ENCODE data around the gene DNAJA4. TPM values are rescaled to one million over a fixed set of nuclear protein-coding genes. Genes with fewer than 3 reads are reported as not detected.

The DNAJA4 gene
- total and polyA plus RNA-seq, 2 of the 13 experiments (the other 11 are each of a cell fraction or from before 2014, with no cell fraction given) = not detected

DNA sequence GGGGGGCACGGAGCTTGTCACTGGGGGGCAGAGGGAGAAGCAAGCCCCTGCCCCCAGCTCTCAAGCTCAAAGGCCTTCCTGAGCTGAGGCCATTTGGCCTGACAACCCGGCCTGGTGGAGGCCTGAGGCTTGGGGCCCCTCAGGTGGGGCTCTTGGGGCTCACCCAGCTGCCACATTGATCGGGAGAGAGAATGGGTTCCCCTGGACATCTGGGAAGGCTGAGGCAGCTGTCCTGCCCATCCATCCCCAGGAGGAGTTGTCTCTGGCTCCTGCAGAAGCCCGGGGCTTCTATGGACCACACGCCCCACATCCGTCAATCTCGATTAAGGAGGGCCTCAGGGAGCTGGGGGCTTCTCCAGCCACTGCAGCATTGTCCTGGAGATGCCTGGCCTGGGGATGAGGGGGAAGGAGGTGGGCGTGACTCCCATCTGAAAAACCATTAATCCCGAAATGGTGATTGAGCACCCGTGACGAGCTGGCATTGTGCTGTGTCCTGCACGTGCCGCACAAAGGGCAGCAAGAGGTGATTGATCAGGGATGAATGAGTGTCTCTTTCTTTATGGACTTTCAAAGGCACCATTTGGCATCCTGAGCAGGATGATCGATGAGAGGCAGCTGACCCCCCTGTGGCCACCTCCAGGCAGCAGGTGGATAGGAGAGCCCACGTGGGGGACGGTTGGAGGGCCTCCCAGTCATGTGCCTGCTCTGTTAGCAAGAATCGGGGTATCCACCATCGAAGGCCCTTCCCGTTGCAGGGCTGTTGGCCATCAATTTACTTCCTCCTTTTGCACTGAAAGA lies 58.6 kb downstream of the DNAJA4 start:
- no peak overlapping the region for H3K9ac ChIP-seq (ENCODE audit: insufficient read depth, low read depth, low read length)
- H2AFZ ChIP-seq (ENCODE audit: low read length) = no peak overlapping the region
- H3K4me3 ChIP-seq (replicated peaks in 1 of 3; ENCODE audit: insufficient read depth in 1 of 3, low read depth in 2 of 3, low read length in 3 of 3) = no peak overlapping the region
- FAIRE-seq = no peak
- no peak for ATAC-seq
- ChIA-PET CTCF (ENCODE audit: low intra/inter-chr PET ratio, low total read pairs) (no interaction called here), POLR2A (no interaction called here)
- H3K36me3 ChIP-seq (replicated peaks in 1 of 2; ENCODE audit: control insufficient read depth in 1 of 2, insufficient read depth in 2 of 2, low read length in 2 of 2) = no peaks in the 10 kb centered on the region
- no peaks in the 10 kb centered on the region for H4K20me1 ChIP-seq (ENCODE audit: insufficient read depth, low read length)
- no peaks in the 10 kb centered on the region for H3K79me2 ChIP-seq (ENCODE audit: insufficient read depth, low read length)
- in situ Hi-C loops (cut with HindIII; ENCODE audit: extremely low pct_ligation_motif_present, low pct_unique_long_range_greater_than_20kb) (no loop called here), intact Hi-C loops (cut with micrococcal nuclease; ENCODE audit: unreplicated experiment) (no loop called here)
- H3K4me1 ChIP-seq (ENCODE audit: insufficient read depth, low read length) = 0 out of 2 replicates have a peak, but pooled peaks cover 6% of the 10 kb centered on the region
- 55% methylated on average over 13 of the region's 19 CpGs for WGBS (ENCODE audit: low lambda C conversion rate)
- peaks cover 2 to 24% of the 10 kb centered on the region in 2 experiments; a peak in 2 of 5 replicates for H3K27me3 ChIP-seq (ENCODE audit: control insufficient read depth in 1 of 2, insufficient read depth in 2 of 2, low read length in 2 of 2)
- no TSS peak for BruUV-seq (replicated peaks)
- no peak overlapping the region for H3K27ac ChIP-seq (ENCODE audit: extremely low read length, insufficient read depth, low read length)
- no peak for TF ChIP-seq KLF6 (CRISPR knock-in tag; IDR thresholded peaks at IDR 0.05)
- TF ChIP-seq, protein P1, sequence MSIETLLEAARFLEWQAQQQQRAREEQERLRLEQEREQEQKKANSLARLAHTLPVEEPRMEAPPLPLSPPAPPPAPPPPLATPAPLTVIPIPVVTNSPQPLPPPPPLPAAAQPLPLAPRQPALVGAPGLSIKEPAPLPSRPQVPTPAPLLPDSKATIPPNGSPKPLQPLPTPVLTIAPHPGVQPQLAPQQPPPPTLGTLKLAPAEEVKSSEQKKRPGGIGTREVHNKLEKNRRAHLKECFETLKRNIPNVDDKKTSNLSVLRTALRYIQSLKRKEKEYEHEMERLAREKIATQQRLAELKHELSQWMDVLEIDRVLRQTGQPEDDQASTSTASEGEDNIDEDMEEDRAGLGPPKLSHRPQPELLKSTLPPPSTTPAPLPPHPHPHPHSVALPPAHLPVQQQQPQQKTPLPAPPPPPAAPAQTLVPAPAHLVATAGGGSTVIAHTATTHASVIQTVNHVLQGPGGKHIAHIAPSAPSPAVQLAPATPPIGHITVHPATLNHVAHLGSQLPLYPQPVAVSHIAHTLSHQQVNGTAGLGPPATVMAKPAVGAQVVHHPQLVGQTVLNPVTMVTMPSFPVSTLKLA (IDR thresholded peaks at IDR 0.05) = peak; percentile 30; the same call in 1 of the 2 replicates
- no peak for DNase-seq (ENCODE audit: low spot score)
- H3K4me2 ChIP-seq (ENCODE audit: low read depth, low read length) = no peak overlapping the region; the same call in 1 of the 2 replicates
- no peaks in the 10 kb centered on the region for H3K9me3 ChIP-seq (ENCODE audit: low read length)

DNA sequence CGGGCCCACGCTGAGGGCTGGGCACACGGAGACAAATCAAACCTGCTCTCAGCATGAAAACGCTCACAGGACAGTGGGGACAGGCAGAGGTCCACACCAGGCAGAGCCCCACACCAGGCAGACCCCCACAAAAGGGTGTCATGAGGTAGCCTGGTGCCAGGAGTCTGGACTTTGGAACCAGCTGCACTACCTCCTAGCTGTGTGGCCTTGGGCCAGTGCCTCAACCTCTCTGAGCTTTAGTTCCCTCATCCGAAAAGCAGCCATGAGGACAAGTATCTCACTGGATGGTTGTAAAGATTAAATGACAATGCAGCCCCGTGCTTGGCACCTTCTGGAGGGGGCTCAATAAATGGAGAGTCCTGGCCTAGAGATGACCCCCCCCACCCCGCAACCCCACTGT lies 59.3 kb downstream of the DNAJA4 start:
- no peaks in the 10 kb centered on the region for H3K79me2 ChIP-seq (ENCODE audit: insufficient read depth, low read length)
- BruUV-seq (replicated peaks) = no TSS peak
- H2AFZ ChIP-seq (ENCODE audit: low read length) = no peak overlapping the region
- H3K4me1 ChIP-seq (ENCODE audit: insufficient read depth, low read length) = 0 out of 2 replicates have a peak, but pooled peaks cover 6% of the 10 kb centered on the region
- DNase-seq (ENCODE audit: low spot score) (no peak), FAIRE-seq (no peak), ATAC-seq (no peak)
- intact Hi-C loops (cut with micrococcal nuclease; ENCODE audit: unreplicated experiment) = no loop called here
- 55% methylated on average over 3 of the region's 7 CpGs for WGBS (ENCODE audit: low lambda C conversion rate)
- TF ChIP-seq NCOA2 (CRISPR knock-in tag; IDR thresholded peaks at IDR 0.05) = no peak
- peak; percentile 96 for TF ChIP-seq ZNF768 (CRISPR knock-in tag; IDR thresholded peaks at IDR 0.05)
- H4K20me1 ChIP-seq (ENCODE audit: insufficient read depth, low read length) = no peaks in the 10 kb centered on the region
- no peaks in the 10 kb centered on the region for H3K9me3 ChIP-seq (ENCODE audit: low read length)
- ChIA-PET POLR2A (no interaction called here), CTCF (ENCODE audit: low intra/inter-chr PET ratio, low total read pairs) (no interaction called here)
- no peak overlapping the region for H3K4me2 ChIP-seq (ENCODE audit: low read depth, low read length)
- in situ Hi-C loops (cut with HindIII; ENCODE audit: extremely low pct_ligation_motif_present, low pct_unique_long_range_greater_than_20kb) = no loop called here
- H3K9ac ChIP-seq (ENCODE audit: insufficient read depth, low read depth, low read length) = no peak overlapping the region
- no peak overlapping the region for H3K27ac ChIP-seq (ENCODE audit: extremely low read length, insufficient read depth, low read length)
- no peaks in the 10 kb centered on the region for H3K36me3 ChIP-seq (replicated peaks in 1 of 2; ENCODE audit: control insufficient read depth in 1 of 2, insufficient read depth in 2 of 2, low read length in 2 of 2)
- no peak overlapping the region for H3K4me3 ChIP-seq (replicated peaks in 1 of 3; ENCODE audit: insufficient read depth in 1 of 3, low read depth in 2 of 3, low read length in 3 of 3)
- H3K27me3 ChIP-seq (ENCODE audit: control insufficient read depth in 1 of 2, insufficient read depth in 2 of 2, low read length in 2 of 2) = peaks cover 2 to 24% of the 10 kb centered on the region in 2 experiments; a peak in 2 of 5 replicates

Data from HepG2 (cell line).